B cell (primary cell): ENCODE results near the gene PPP3CA. TPM values are rescaled to one million over a fixed set of nuclear protein-coding genes. Genes with fewer than 3 reads are reported as not detected.

ENCODE experiments used
- ATAC-seq: fragments of 200-7000 bp; cut with Tn5 transposase; one replicate; pipeline ENCODE4 v1.10.0; 2021; ENCODE audit warnings: low read depth, mild to moderate bottlenecking, moderate number of reproducible peaks, moderate library complexity
- CTCF ChIA-PET: fragments of 350-600 bp; sonication (Branson Sonifier 250); formaldehyde crosslinking; loops from one replicate; lab custom pipeline; 2021; ENCODE audit warnings: antibody characterized with exemption, inconsistent platforms; lab: Charles Lee
- POLR2A ChIA-PET: fragments of 350-600 bp; sonication (Branson Sonifier 250); formaldehyde crosslinking; loops from one replicate; lab custom pipeline; 2021; ENCODE audit warnings: antibody characterized with exemption; lab: Charles Lee
- DNase-seq: peaks from one replicate; pipeline ENCODE4 v3.0.0; 2013
- H2AFZ ChIP-seq: 2 replicates; pipeline ENCODE4 v1.6.1; 2012; ENCODE audit warnings: mild to moderate bottlenecking, low read depth, low read length; ENCODE audit not compliant: insufficient read depth, poor library complexity, severe bottlenecking
- H3K27ac ChIP-seq, 2 donors: 1 replicate in 1 of 2; 2 replicates in 1 of 2; pipeline ENCODE4 v1.5.1; 2012 to 2013; ENCODE audit warnings: low read length in 2 of 2, mild to moderate bottlenecking in 2 of 2, moderate library complexity in 1 of 2
- H3K27me3 ChIP-seq, 4 experiments: fragments of 200-600 bp in 1 of 4; sonication (generic) in 1 of 4; replicated peaks in 1 of 4; 1 replicate in 2 of 4; 2 replicates in 2 of 4; pipeline versions ENCODE4 v1.6.1 to v1.7.0; 2013 to 2016; ENCODE audit warnings: low read length in 3 of 4, mild to moderate bottlenecking in 2 of 4, mixed read lengths in 1 of 4, moderate library complexity in 1 of 4; ENCODE audit not compliant: insufficient read depth in 4 of 4, control insufficient read depth in 3 of 4; ENCODE audit errors: control extremely low read depth in 1 of 4
- H3K36me3 ChIP-seq, 2 experiments: replicated peaks in 1 of 2; 1 replicate in 1 of 2; 2 replicates in 1 of 2; pipeline versions ENCODE4 v1.6.1 to v1.7.1; 2013; ENCODE audit warnings: low read length in 1 of 2; ENCODE audit not compliant: insufficient read depth in 2 of 2, control insufficient read depth in 1 of 2; ENCODE audit errors: control extremely low read depth in 1 of 2, extremely low read depth in 1 of 2
- H3K4me1 ChIP-seq, 2 donors: fragments of 200-600 bp in 1 of 2; sonication (generic) in 1 of 2; 1 replicate in 1 of 2; 2 replicates in 1 of 2; pipeline versions ENCODE4 v1.5.1 to v1.6.1; 2013 to 2017; ENCODE audit warnings: low read length in 2 of 2; ENCODE audit not compliant: control insufficient read depth in 2 of 2, insufficient read depth in 2 of 2
- H3K4me2 ChIP-seq: replicated peaks from 2 replicates; pipeline ENCODE3; 2012; ENCODE audit warnings: mild to moderate bottlenecking, low read depth, low read length; ENCODE audit not compliant: poor library complexity, severe bottlenecking
- H3K4me3 ChIP-seq, 5 experiments: fragments of 200-600 bp in 1 of 5; sonication (generic) in 1 of 5; 1 replicate in 3 of 5; 2 replicates in 2 of 5; pipeline versions ENCODE4 v1.5.1 to v1.7.0; 2011 to 2016; ENCODE audit warnings: low read length in 4 of 5, mild to moderate bottlenecking in 4 of 5, low read depth in 2 of 5, control low read depth in 1 of 5, moderate library complexity in 1 of 5; ENCODE audit not compliant: insufficient read depth in 1 of 5; ENCODE audit errors: control extremely low read depth in 1 of 5, extremely low read depth in 1 of 5
- H3K79me2 ChIP-seq: fragments of 200-600 bp; sonication (generic); one replicate; pipeline ENCODE4 v1.6.0; 2016; ENCODE audit warnings: low read length; ENCODE audit not compliant: control insufficient read depth, insufficient read depth
- H3K9ac ChIP-seq: fragments of 200-600 bp; sonication (generic); 2 replicates; pipeline ENCODE4 v1.6.1; 2017; ENCODE audit warnings: mild to moderate bottlenecking, low read length, moderate library complexity
- H3K9me3 ChIP-seq, 3 donors: one replicate each; pipeline versions ENCODE4 v1.6.1 to v1.7.1; 2013; ENCODE audit warnings: low read length in 2 of 3; ENCODE audit not compliant: control insufficient read depth in 2 of 3, insufficient read depth in 1 of 3; ENCODE audit errors: control extremely low read depth in 1 of 3
- H4K20me1 ChIP-seq: 2 replicates; pipeline ENCODE4 v1.6.0; 2012; ENCODE audit warnings: mild to moderate bottlenecking, low read length; ENCODE audit not compliant: insufficient read depth, control insufficient read depth, poor library complexity, severe bottlenecking
- H3K27ac Mint-ChIP-seq: one replicate; pipeline ENCODE4 v1.8.0; 2021; ENCODE audit warnings: mixed read lengths
- H3K27me3 Mint-ChIP-seq: one replicate; pipeline ENCODE4 v1.8.0; 2021; ENCODE audit warnings: mixed read lengths
- H3K4me1 Mint-ChIP-seq: one replicate; pipeline ENCODE4 v1.8.0; 2021; ENCODE audit warnings: mixed read lengths
- H3K4me3 Mint-ChIP-seq: one replicate; pipeline ENCODE4 v1.8.0; 2021; ENCODE audit warnings: mixed read lengths
- H3K9me3 Mint-ChIP-seq: one replicate; pipeline ENCODE4 v1.8.0; 2022; ENCODE audit warnings: mixed read lengths; ENCODE audit not compliant: insufficient read depth
- CTCF ChIP-seq: fragments of 200-600 bp; IDR thresholded peaks from one replicate; pipeline ENCODE4 v1.8.0; 2022; ENCODE audit warnings: antibody characterized with exemption, mild to moderate bottlenecking
- EZH2 ChIP-seq: IDR thresholded peaks from 2 replicates; pipeline ENCODE4 v1.6.1; 2012; ENCODE audit warnings: borderline replicate concordance, low read depth, mild to moderate bottlenecking, moderate library complexity, low read length; ENCODE audit not compliant: insufficient read depth, poor library complexity, severe bottlenecking
- WGBS: methylation state at CpG from one replicate; pipeline ENCODE4 v1.1.5; 2013; ENCODE audit warnings: missing lambda C conversion rate; ENCODE audit not compliant: insufficient coverage; 5-methylcytosine and 5-hydroxymethylcytosine counted together
- intact Hi-C: fragments of 100-400 bp; cut with micrococcal nuclease; formaldehyde crosslinking; loops from one replicate; pipeline ENCODE4 v1.10.0; 2022
- polyA plus RNA-seq: library from polyadenylated mRNA; depleted of rRNA; stranded (reverse); fragments of >200 nt; gene quantifications from 2 replicates; pipeline ENCODE4 v1.2.3, GENCODE V29; 2012
- total RNA-seq, 2 donors: library from RNA; stranded (reverse); fragments of 120-200 nt in 1 of 2; gene quantifications; 1 replicate in 1 of 2; 2 replicates in 1 of 2; pipeline versions ENCODE4 v1.2.3 to v1.2.4, GENCODE V29; 2013 to 2022

Gene PPP3CA
- total and polyA plus RNA-seq, 2 donors (not counting 1 experiment from before 2014, with no cell fraction given) = 14.3 to 85.1 TPM

GRCh38 chr4:101009471-101009870 is 337.9 kb downstream of the PPP3CA start:
- intact Hi-C loops = no loop called here
- no peak overlapping the region for H3K4me3 ChIP-seq
- TF ChIP-seq CTCF = no peak
- no peak for TF ChIP-seq EZH2
- no peak overlapping the region for H3K9ac ChIP-seq
- no peak for ATAC-seq
- ChIA-PET POLR2A (no interaction called here), CTCF (no interaction called here)
- H3K4me1 ChIP-seq = peaks cover 0 to 5% of the 10 kb centered on the region in 2 donors
- Mint-ChIP-seq H3K27ac (no peak overlapping the region), H3K4me1 (peaks cover 14% of the 10 kb centered on the region), H3K27me3 (no peaks in the 10 kb centered on the region), H3K9me3 (no peaks in the 10 kb centered on the region), H3K4me3 (no peak overlapping the region)
- H2AFZ ChIP-seq = no peak overlapping the region
- no peak for DNase-seq
- H3K27ac ChIP-seq = no peak overlapping the region
- H3K27me3 ChIP-seq = no peaks in the 10 kb centered on the region
- H3K9me3 ChIP-seq = peaks cover 0 to 6% (median 0%) of the 10 kb centered on the region in 3 donors
- no CpG with 5 or more reads among the region's 2 CpGs for WGBS
- no peaks in the 10 kb centered on the region for H4K20me1 ChIP-seq
- H3K36me3 ChIP-seq = no peaks in the 10 kb centered on the region
- no peak overlapping the region for H3K4me2 ChIP-seq
- H3K79me2 ChIP-seq = no peaks in the 10 kb centered on the region

- Histone ChIP-seq H2AFZ (no peak overlapping the region), H3K27me3 (no peaks in the 10 kb centered on the region), H3K4me3 (no peak overlapping the region), H3K27ac (no peak overlapping the region), H3K36me3 (no peaks in the 10 kb centered on the region), H3K9ac (no peak overlapping the region), H3K79me2 (no peaks in the 10 kb centered on the region), H3K9me3 (peaks cover 0 to 6% (median 4%) of the 10 kb centered on the region in 3 donors), H3K4me2 (no peak overlapping the region), H3K4me1 (peaks cover 0 to 5% of the 10 kb centered on the region in 2 donors), H4K20me1 (no peaks in the 10 kb centered on the region)
- no peak for ATAC-seq
- intact Hi-C loops = no loop called here
- no peak overlapping the region for H3K27ac Mint-ChIP-seq
- ChIA-PET POLR2A (interaction anchor here (0.6 kb wide), 1 partner anchor 45 kb away, joined by 3 read pairs; no protein-coding TSS in a partner anchor), CTCF (no interaction called here)
- no peak for DNase-seq
- TF ChIP-seq EZH2 (no peak), CTCF (no peak)
- H3K4me3 Mint-ChIP-seq = no peak overlapping the region
- H3K4me1 Mint-ChIP-seq = peaks cover 8% of the 10 kb centered on the region
- H3K27me3 Mint-ChIP-seq = no peaks in the 10 kb centered on the region
- H3K9me3 Mint-ChIP-seq = no peaks in the 10 kb centered on the region
- 90% methylated on average over 2 of the region's 3 CpGs for WGBS
These were observed 338.8 kb downstream of the PPP3CA start for GRCh38 chr4:101008503-101008902.
